HAP-1 (cell line): ENCODE measurements around the gene NID2.

Source experiments
- DNase-seq, 2 experiments: peaks; one replicate each; pipeline ENCODE4 v3.0.0-alpha.2; 2016 to 2020; ENCODE audit warnings: low spot score in 2 of 2
- H3K27me3 ChIP-seq: fragments of 250-450 bp; sonication (Bioruptor Pico); 2 replicates; pipeline ENCODE4 v1.5.1; 2020; ENCODE audit warnings: low read depth, mild to moderate bottlenecking, moderate library complexity
- H3K36me3 ChIP-seq: fragments of 250-450 bp; sonication (Bioruptor Pico); replicated peaks from 2 replicates; pipeline ENCODE4 v1.5.1; 2020; ENCODE audit warnings: mild to moderate bottlenecking
- H3K4me1 ChIP-seq: fragments of 250-450 bp; sonication (Bioruptor Pico); 2 replicates; pipeline ENCODE4 v1.5.1; 2020; ENCODE audit warnings: mild to moderate bottlenecking
- H3K4me3 ChIP-seq: fragments of 250-450 bp; sonication (Bioruptor Pico); 2 replicates; pipeline ENCODE4 v1.5.1; 2020; ENCODE audit warnings: mild to moderate bottlenecking, moderate library complexity
- H3K9me3 ChIP-seq: fragments of 250-450 bp; sonication (Bioruptor Pico); 2 replicates; pipeline ENCODE4 v1.5.1; 2020; ENCODE audit warnings: mild to moderate bottlenecking, moderate library complexity
- in situ Hi-C: fragments of 300-500 bp; cut with MboI; formaldehyde crosslinking; loops from 3 replicates; pipeline ENCODE4 v1.14.3; 2020; ENCODE audit warnings: low sequenced_read_pairs, inconsistent platforms, mixed read lengths

The NID2 gene

GRCh38 chr14:52060080-52060479, 8.8 kb downstream of the NID2 start:
- Histone ChIP-seq H3K4me3 (no peak overlapping the region), H3K36me3 (0 out of 2 replicates have a peak, but pooled peaks cover 3% of the 10 kb centered on the region), H3K9me3 (no peaks in the 10 kb centered on the region), H3K27me3 (no peaks in the 10 kb centered on the region), H3K4me1 (peaks cover 11% of the 10 kb centered on the region)
- DNase-seq: no peak
- in situ Hi-C loops: no loop called here

- H3K4me1 ChIP-seq: peaks cover 11% of the 10 kb centered on the region
- in situ Hi-C loops: no loop called here
- no peaks in the 10 kb centered on the region for H3K27me3 ChIP-seq
- H3K9me3 ChIP-seq: no peaks in the 10 kb centered on the region
- H3K36me3 ChIP-seq: 0 out of 2 replicates have a peak, but pooled peaks cover 3% of the 10 kb centered on the region
- DNase-seq: no peak
- H3K4me3 ChIP-seq: no peak overlapping the region
Measured at GRCh38 chr14:52059649-52060048, 9.2 kb downstream of the NID2 start.

- Histone ChIP-seq H3K27me3 (no peaks in the 10 kb centered on the region), H3K4me3 (no peak overlapping the region), H3K36me3 (peaks cover 7% of the 10 kb centered on the region; the same call in 1 of the 2 replicates), H3K9me3 (no peaks in the 10 kb centered on the region), H3K4me1 (peaks cover 11% of the 10 kb centered on the region)
- no peak for DNase-seq
- in situ Hi-C loops: no loop called here
Measured at GRCh38 chr14:52058341-52058740, 10.5 kb downstream of the NID2 start.

GRCh38 chr14:52055167-52055566, 13.7 kb downstream of the NID2 start:
- Histone ChIP-seq H3K27me3 (no peaks in the 10 kb centered on the region), H3K36me3 (peaks cover 8% of the 10 kb centered on the region; the same call in 1 of the 2 replicates), H3K9me3 (no peaks in the 10 kb centered on the region), H3K4me3 (no peak overlapping the region), H3K4me1 (no peaks in the 10 kb centered on the region)
- no peak for DNase-seq
- in situ Hi-C loops: no loop called here

- Histone ChIP-seq H3K9me3 (no peaks in the 10 kb centered on the region), H3K4me1 (no peaks in the 10 kb centered on the region), H3K36me3 (peaks cover 7% of the 10 kb centered on the region; the same call in 1 of the 2 replicates), H3K4me3 (no peak overlapping the region), H3K27me3 (no peaks in the 10 kb centered on the region)
- no peak for DNase-seq
- in situ Hi-C loops: no loop called here
Measured at GRCh38 chr14:52054678-52055077, 14.2 kb downstream of the NID2 start.

GRCh38 chr14:52053044-52053443, 15.8 kb downstream of the NID2 start:
- DNase-seq: no peak
- H3K4me3 ChIP-seq: no peak overlapping the region
- H3K36me3 ChIP-seq: peaks cover 5% of the 10 kb centered on the region; the same call in 1 of the 2 replicates
- no peaks in the 10 kb centered on the region for H3K27me3 ChIP-seq
- in situ Hi-C loops: no loop called here
- no peaks in the 10 kb centered on the region for H3K9me3 ChIP-seq
- no peaks in the 10 kb centered on the region for H3K4me1 ChIP-seq

GRCh38 chr14:52052288-52052943, 16.4 kb downstream of the NID2 start:
- H3K4me1 ChIP-seq: no peaks in the 10 kb centered on the region
- H3K36me3 ChIP-seq: peaks cover 5% of the 10 kb centered on the region; the same call in 1 of the 2 replicates
- in situ Hi-C loops: no loop called here

GRCh38 chr14:52051871-52052270, 17.0 kb downstream of the NID2 start:
- H3K9me3 ChIP-seq: no peaks in the 10 kb centered on the region
- H3K27me3 ChIP-seq: no peaks in the 10 kb centered on the region
- no peak overlapping the region for H3K4me3 ChIP-seq
- no peaks in the 10 kb centered on the region for H3K4me1 ChIP-seq
- in situ Hi-C loops: no loop called here
- DNase-seq: no peak
- peaks cover 5% of the 10 kb centered on the region; the same call in 1 of the 2 replicates for H3K36me3 ChIP-seq

More at GRCh38 chr14:52052288-52052943, 16.4 kb downstream of the NID2 start:
- no peak overlapping the region for H3K4me3 ChIP-seq
- no peaks in the 10 kb centered on the region for H3K27me3 ChIP-seq
- H3K9me3 ChIP-seq: no peaks in the 10 kb centered on the region
- DNase-seq: no peak

- H3K9me3 ChIP-seq: no peaks in the 10 kb centered on the region
- no peaks in the 10 kb centered on the region for H3K27me3 ChIP-seq
- H3K4me1 ChIP-seq: 0 out of 2 replicates have a peak, but pooled peaks cover 3% of the 10 kb centered on the region
- H3K4me3 ChIP-seq: no peak overlapping the region
- DNase-seq: no peak
- in situ Hi-C loops: no loop called here
- peaks cover 5% of the 10 kb centered on the region; the same call in 1 of the 2 replicates for H3K36me3 ChIP-seq
Measured at GRCh38 chr14:52051251-52051650, 17.6 kb downstream of the NID2 start.

- H3K4me3 ChIP-seq: no peak overlapping the region
- 0 out of 2 replicates have a peak, but pooled peaks cover 3% of the 10 kb centered on the region for H3K4me1 ChIP-seq
- H3K9me3 ChIP-seq: no peaks in the 10 kb centered on the region
- no peaks in the 10 kb centered on the region for H3K27me3 ChIP-seq
- H3K36me3 ChIP-seq: peaks cover 5% of the 10 kb centered on the region; the same call in 1 of the 2 replicates
- no peak for DNase-seq
- in situ Hi-C loops: no loop called here
Measured at GRCh38 chr14:52049721-52050588, 18.9 kb downstream of the NID2 start.

- no peak overlapping the region for H3K4me3 ChIP-seq
- H3K4me1 ChIP-seq: 0 out of 2 replicates have a peak, but pooled peaks cover 3% of the 10 kb centered on the region
- in situ Hi-C loops: no loop called here
- H3K36me3 ChIP-seq: peaks cover 5% of the 10 kb centered on the region; the same call in 1 of the 2 replicates
- no peaks in the 10 kb centered on the region for H3K27me3 ChIP-seq
- H3K9me3 ChIP-seq: no peaks in the 10 kb centered on the region
- DNase-seq: no peak
Measured at GRCh38 chr14:52049271-52049670, 19.6 kb downstream of the NID2 start.

- H3K4me1 ChIP-seq: 0 out of 2 replicates have a peak, but pooled peaks cover 3% of the 10 kb centered on the region
- DNase-seq: no peak
- H3K4me3 ChIP-seq: no peak overlapping the region
- no peaks in the 10 kb centered on the region for H3K9me3 ChIP-seq
- peaks cover 5% of the 10 kb centered on the region; the same call in 1 of the 2 replicates for H3K36me3 ChIP-seq
- no peaks in the 10 kb centered on the region for H3K27me3 ChIP-seq
- in situ Hi-C loops: no loop called here
Measured at GRCh38 chr14:52048641-52049204, 20.1 kb downstream of the NID2 start.

GRCh38 chr14:52048116-52048515, 20.7 kb downstream of the NID2 start:
- Histone ChIP-seq H3K36me3 (no peaks in the 10 kb centered on the region; the same call in 1 of the 2 replicates), H3K27me3 (no peaks in the 10 kb centered on the region), H3K4me1 (0 out of 2 replicates have a peak, but pooled peaks cover 3% of the 10 kb centered on the region), H3K9me3 (no peaks in the 10 kb centered on the region), H3K4me3 (no peak overlapping the region)
- in situ Hi-C loops: no loop called here
- no peak for DNase-seq
